Measurements from ENCODE around the gene PRAC2. TPM values are rescaled to one million over a fixed set of nuclear protein-coding genes. Genes with fewer than 3 reads are reported as not detected.

The PRAC2 gene
- total RNA-seq, 1 donor from 2014 or later = not detected

DNA sequence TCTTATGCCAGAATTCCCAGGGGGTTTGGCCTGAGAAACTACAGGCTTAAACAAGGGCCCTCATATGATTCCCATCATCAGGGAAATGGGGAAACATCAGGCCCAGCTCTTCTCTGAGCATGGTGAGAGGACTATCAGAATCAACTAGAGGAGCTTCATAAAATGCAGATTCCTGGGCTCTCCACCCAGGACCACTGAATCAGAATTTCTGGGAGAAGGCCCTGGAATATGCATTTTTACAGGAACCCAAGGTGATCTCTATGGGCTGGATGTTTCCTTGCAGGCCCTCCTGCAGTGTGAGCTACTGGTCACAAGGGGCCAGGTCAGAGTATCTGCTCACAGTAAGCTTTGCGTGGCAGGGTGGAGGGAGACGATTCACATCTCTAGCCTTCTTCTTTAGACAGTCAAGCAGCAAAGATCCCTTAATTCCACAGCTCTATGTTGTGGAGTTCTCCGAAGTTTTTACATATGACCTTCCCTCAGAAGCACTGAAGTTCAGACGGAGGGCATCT is 44.3 kb downstream of the PRAC2 start:
- TF ChIP-seq, protein P1, sequence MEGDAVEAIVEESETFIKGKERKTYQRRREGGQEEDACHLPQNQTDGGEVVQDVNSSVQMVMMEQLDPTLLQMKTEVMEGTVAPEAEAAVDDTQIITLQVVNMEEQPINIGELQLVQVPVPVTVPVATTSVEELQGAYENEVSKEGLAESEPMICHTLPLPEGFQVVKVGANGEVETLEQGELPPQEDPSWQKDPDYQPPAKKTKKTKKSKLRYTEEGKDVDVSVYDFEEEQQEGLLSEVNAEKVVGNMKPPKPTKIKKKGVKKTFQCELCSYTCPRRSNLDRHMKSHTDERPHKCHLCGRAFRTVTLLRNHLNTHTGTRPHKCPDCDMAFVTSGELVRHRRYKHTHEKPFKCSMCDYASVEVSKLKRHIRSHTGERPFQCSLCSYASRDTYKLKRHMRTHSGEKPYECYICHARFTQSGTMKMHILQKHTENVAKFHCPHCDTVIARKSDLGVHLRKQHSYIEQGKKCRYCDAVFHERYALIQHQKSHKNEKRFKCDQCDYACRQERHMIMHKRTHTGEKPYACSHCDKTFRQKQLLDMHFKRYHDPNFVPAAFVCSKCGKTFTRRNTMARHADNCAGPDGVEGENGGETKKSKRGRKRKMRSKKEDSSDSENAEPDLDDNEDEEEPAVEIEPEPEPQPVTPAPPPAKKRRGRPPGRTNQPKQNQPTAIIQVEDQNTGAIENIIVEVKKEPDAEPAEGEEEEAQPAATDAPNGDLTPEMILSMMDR (conservative IDR thresholded peaks at IDR 0.05) = no peak
- peaks cover 85% of the 10 kb centered on the region for H3K27me3 Mint-ChIP-seq (ENCODE audit: low read depth)
- H3K4me1 Mint-ChIP-seq = no peaks in the 10 kb centered on the region
- H3K4me3 Mint-ChIP-seq = no peak overlapping the region
- H3K9me3 Mint-ChIP-seq = no peaks in the 10 kb centered on the region
- no peaks in the 10 kb centered on the region for H3K36me3 Mint-ChIP-seq (ENCODE audit: low read depth)
- no peak overlapping the region for H3K27ac Mint-ChIP-seq (ENCODE audit: unreplicated experiment)
- DNase-seq (ENCODE audit: low read depth, low spot score) = no peak

GRCh38 chr17:48769009-48769675 is 46.2 kb downstream of the PRAC2 start:
- H3K9me3 Mint-ChIP-seq = no peaks in the 10 kb centered on the region
- H3K36me3 Mint-ChIP-seq (ENCODE audit: low read depth) = no peaks in the 10 kb centered on the region
- peaks cover 76% of the 10 kb centered on the region for H3K27me3 Mint-ChIP-seq (ENCODE audit: low read depth)
- H3K4me3 Mint-ChIP-seq = no peak overlapping the region
- DNase-seq (ENCODE audit: low read depth, low spot score) = no peak
- no peaks in the 10 kb centered on the region for H3K4me1 Mint-ChIP-seq
- H3K27ac Mint-ChIP-seq (ENCODE audit: unreplicated experiment) = no peak overlapping the region
- TF ChIP-seq, protein P1 (conservative IDR thresholded peaks at IDR 0.05) = no peak

DNA sequence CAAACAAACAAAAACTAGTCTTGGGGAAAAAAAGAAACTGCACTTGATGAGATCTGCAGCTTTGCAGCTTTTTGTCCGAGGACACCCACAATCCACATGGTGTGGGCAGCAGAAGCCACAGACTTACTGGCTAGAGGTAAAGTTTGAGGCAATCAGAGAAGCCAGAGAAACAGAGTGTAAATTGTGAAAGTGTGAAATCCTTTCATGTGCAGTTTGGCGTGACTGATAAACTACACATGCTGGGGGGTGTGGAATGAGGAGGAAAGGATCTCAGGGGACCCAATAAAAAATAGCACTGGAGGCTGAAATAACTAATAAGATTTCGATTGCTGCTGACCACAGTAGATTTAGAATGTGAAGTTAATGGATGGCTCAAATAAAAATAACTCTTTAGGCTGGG is 48.0 kb downstream of the PRAC2 start:
- no peak overlapping the region for H3K27ac Mint-ChIP-seq (ENCODE audit: unreplicated experiment)
- no peak overlapping the region for H3K4me3 Mint-ChIP-seq
- peaks cover 71% of the 10 kb centered on the region for H3K27me3 Mint-ChIP-seq (ENCODE audit: low read depth)
- peaks cover 4% of the 10 kb centered on the region for H3K9me3 Mint-ChIP-seq
- no peak for DNase-seq (ENCODE audit: low read depth, low spot score)
- TF ChIP-seq, protein P1 (conservative IDR thresholded peaks at IDR 0.05) = no peak
- no peaks in the 10 kb centered on the region for H3K36me3 Mint-ChIP-seq (ENCODE audit: low read depth)
- H3K4me1 Mint-ChIP-seq = no peaks in the 10 kb centered on the region

GRCh38 chr17:48773245-48773644 is 50.3 kb downstream of the PRAC2 start:
- no peak overlapping the region for H3K4me3 Mint-ChIP-seq

More at GRCh38 chr17:48773245-48773644, 50.3 kb downstream of the PRAC2 start:
- peaks cover 64% of the 10 kb centered on the region for H3K27me3 Mint-ChIP-seq (ENCODE audit: low read depth)
- H3K9me3 Mint-ChIP-seq = peaks cover 4% of the 10 kb centered on the region
- no peak overlapping the region for H3K27ac Mint-ChIP-seq (ENCODE audit: unreplicated experiment)
- no peaks in the 10 kb centered on the region for H3K36me3 Mint-ChIP-seq (ENCODE audit: low read depth)
- TF ChIP-seq, protein P1 (conservative IDR thresholded peaks at IDR 0.05) = no peak
- no peak for DNase-seq (ENCODE audit: low read depth, low spot score)
- no peaks in the 10 kb centered on the region for H3K4me1 Mint-ChIP-seq

Small RNA genes lying within 50 kb of the gene (microRNA-seq; reads per million reads assigned to microRNA genes)
- not detected for gene MIR3185

Other genes starting within 250 kb of the PRAC2 start
- gene HOXB1, start 192.2 kb upstream of the PRAC2 start, total RNA-seq = 2.7 and 3.6 TPM in 2 replicates
- gene HOXB2, start 178.1 kb upstream of the PRAC2 start, total RNA-seq = 60.0 and 60.9 TPM in 2 replicates
- 4.4 and 5.0 TPM in 2 replicates for gene HOXB4, start 144.8 kb upstream of the PRAC2 start, total RNA-seq
- gene HOXB3, start 132.9 kb upstream of the PRAC2 start, total RNA-seq = 21.9 and 22.8 TPM in 2 replicates
- gene HOXB5, start 129.4 kb upstream of the PRAC2 start, total RNA-seq = 2.3 and 2.6 TPM in 2 replicates
- gene HOXB6, start 118.2 kb upstream of the PRAC2 start, total RNA-seq = 9.6 and 11.5 TPM in 2 replicates
- 8.5 and 11.4 TPM in 2 replicates for gene HOXB7, start 112.2 kb upstream of the PRAC2 start, total RNA-seq
- gene HOXB8, start 107.9 kb upstream of the PRAC2 start, total RNA-seq = 19.7 and 22.9 TPM in 2 replicates
- 84.1 and 89.8 TPM in 2 replicates for gene HOXB9, start 96.8 kb upstream of the PRAC2 start, total RNA-seq
- gene PRAC1, start 667 bp upstream of the PRAC2 start, total RNA-seq = not detected in 2 replicates
- gene HOXB13, start 5.6 kb downstream of the PRAC2 start, total RNA-seq = not detected in 2 replicates
- 0.65 and 0.68 TPM in 2 replicates for gene TTLL6, start 94.0 kb downstream of the PRAC2 start, total RNA-seq
- gene CALCOCO2, start 107.8 kb downstream of the PRAC2 start, total RNA-seq = 35.4 and 35.7 TPM in 2 replicates
- gene ATP5MC1, start 169.6 kb downstream of the PRAC2 start, total RNA-seq = 84.7 and 87.5 TPM in 2 replicates
- gene UBE2Z, start 185.2 kb downstream of the PRAC2 start, total RNA-seq = 55.8 and 56.8 TPM in 2 replicates
- gene SNF8, start 221.7 kb downstream of the PRAC2 start, total RNA-seq = 146 and 153 TPM in 2 replicates
- gene GIP, start 245.4 kb downstream of the PRAC2 start, total RNA-seq = not detected in 2 replicates

Data from neural crest cell (in vitro differentiated cells).